ENCODE measurements around the gene ETS1. TPM values are rescaled to one million over a fixed set of nuclear protein-coding genes. Genes with fewer than 3 reads are reported as not detected.

Gene ETS1
- polyA plus RNA-seq, 1 donor from 2014 or later = 0.42 TPM

GRCh38 chr11:128550261-128550821, 37.0 kb downstream of the ETS1 start:
- Histone ChIP-seq H3F3A (ENCODE audit: insufficient read depth, low read length, poor library complexity, severe bottlenecking) (no peaks in the 10 kb centered on the region), H3K79me2 (replicated peaks; ENCODE audit: insufficient read depth, low read length) (no peaks in the 10 kb centered on the region), H3K9ac (ENCODE audit: low read length) (no peak overlapping the region), H3K4me3 (ENCODE audit: low read length) (no peak overlapping the region), H3K27me3 (ENCODE audit: insufficient read depth, low read depth, low read length) (peaks cover 90% of the 10 kb centered on the region), H4K20me1 (ENCODE audit: insufficient read depth) (no peaks in the 10 kb centered on the region), H2AFZ (ENCODE audit: low read depth, low read length) (no peak overlapping the region), H3K4me2 (ENCODE audit: low read length) (no peak overlapping the region), H3K36me3 (ENCODE audit: insufficient read depth, low read length) (no peaks in the 10 kb centered on the region), H3K27ac (ENCODE audit: low read length) (no peak overlapping the region), H3K9me2 (ENCODE audit: insufficient read depth, low read length) (no peaks in the 10 kb centered on the region), H3K9me3 (ENCODE audit: low read length) (no peaks in the 10 kb centered on the region)
- TF ChIP-seq RAD21 (conservative IDR thresholded peaks at IDR 0.05) (no peak), POLR2AphosphoS5 (IDR thresholded peaks at IDR 0.05) (no peak), MXI1 (conservative IDR thresholded peaks at IDR 0.05; ENCODE audit: poor library complexity, severe bottlenecking) (no peak)

DNA sequence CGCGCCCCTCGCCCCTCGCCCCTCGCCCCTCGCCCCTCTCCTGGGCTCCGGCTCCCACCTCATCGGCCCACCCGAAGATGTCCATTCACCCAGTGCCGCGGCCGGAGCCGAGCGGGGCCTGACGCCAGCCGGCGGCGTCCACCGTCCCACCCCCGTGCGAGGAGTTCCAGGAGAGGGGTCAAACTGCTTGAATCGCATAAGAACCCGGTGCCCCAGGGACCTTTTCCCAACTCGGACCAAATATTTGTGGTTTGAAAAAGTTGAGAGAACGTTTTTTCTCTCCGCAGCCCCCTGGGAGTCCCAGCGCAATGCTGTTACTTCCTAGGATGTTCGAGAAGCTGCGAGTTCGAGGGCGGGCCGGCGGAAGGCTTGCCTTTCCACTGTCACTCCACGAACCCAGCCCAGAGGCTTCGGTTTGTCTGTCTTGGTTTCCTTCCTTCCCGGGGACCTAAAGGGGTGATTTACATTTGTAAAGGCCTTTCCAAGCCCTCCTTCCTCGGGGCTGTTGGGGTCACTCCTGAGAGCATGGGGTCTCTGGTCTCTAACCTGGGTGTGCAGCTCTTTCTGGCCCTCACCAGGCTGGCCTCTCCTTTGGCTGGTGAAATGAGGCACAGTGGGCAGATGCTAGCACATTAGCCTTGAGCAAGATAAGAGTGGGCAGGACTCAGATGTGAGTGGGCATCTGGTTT, 38.0 kb downstream of the ETS1 start:
- no peak overlapping the region for H2AFZ ChIP-seq (ENCODE audit: low read depth, low read length)

More for the DNA sequence above, 38.0 kb downstream of the ETS1 start:
- Histone ChIP-seq H3K9me2 (ENCODE audit: insufficient read depth, low read length) (no peaks in the 10 kb centered on the region), H3K9ac (ENCODE audit: low read length) (no peak overlapping the region), H3K27ac (ENCODE audit: low read length) (no peak overlapping the region), H3K27me3 (ENCODE audit: insufficient read depth, low read depth, low read length) (peaks cover 97% of the 10 kb centered on the region), H4K20me1 (ENCODE audit: insufficient read depth) (no peaks in the 10 kb centered on the region), H3F3A (ENCODE audit: insufficient read depth, low read length, poor library complexity, severe bottlenecking) (no peaks in the 10 kb centered on the region), H3K79me2 (replicated peaks; ENCODE audit: insufficient read depth, low read length) (no peaks in the 10 kb centered on the region), H3K4me3 (ENCODE audit: low read length) (peak overlapping the region; percentile 64), H3K9me3 (ENCODE audit: low read length) (no peaks in the 10 kb centered on the region), H3K36me3 (ENCODE audit: insufficient read depth, low read length) (no peaks in the 10 kb centered on the region), H3K4me2 (ENCODE audit: low read length) (no peak overlapping the region)
- TF ChIP-seq MXI1 (conservative IDR thresholded peaks at IDR 0.05; ENCODE audit: poor library complexity, severe bottlenecking) = no peak
- TF ChIP-seq CTCF (IDR thresholded peaks at IDR 0.05; ENCODE audit: poor library complexity, severe bottlenecking) = no peak
- TF ChIP-seq SMC3 (conservative IDR thresholded peaks at IDR 0.05; ENCODE audit: poor library complexity) = no peak
- TF ChIP-seq, protein P1, sequence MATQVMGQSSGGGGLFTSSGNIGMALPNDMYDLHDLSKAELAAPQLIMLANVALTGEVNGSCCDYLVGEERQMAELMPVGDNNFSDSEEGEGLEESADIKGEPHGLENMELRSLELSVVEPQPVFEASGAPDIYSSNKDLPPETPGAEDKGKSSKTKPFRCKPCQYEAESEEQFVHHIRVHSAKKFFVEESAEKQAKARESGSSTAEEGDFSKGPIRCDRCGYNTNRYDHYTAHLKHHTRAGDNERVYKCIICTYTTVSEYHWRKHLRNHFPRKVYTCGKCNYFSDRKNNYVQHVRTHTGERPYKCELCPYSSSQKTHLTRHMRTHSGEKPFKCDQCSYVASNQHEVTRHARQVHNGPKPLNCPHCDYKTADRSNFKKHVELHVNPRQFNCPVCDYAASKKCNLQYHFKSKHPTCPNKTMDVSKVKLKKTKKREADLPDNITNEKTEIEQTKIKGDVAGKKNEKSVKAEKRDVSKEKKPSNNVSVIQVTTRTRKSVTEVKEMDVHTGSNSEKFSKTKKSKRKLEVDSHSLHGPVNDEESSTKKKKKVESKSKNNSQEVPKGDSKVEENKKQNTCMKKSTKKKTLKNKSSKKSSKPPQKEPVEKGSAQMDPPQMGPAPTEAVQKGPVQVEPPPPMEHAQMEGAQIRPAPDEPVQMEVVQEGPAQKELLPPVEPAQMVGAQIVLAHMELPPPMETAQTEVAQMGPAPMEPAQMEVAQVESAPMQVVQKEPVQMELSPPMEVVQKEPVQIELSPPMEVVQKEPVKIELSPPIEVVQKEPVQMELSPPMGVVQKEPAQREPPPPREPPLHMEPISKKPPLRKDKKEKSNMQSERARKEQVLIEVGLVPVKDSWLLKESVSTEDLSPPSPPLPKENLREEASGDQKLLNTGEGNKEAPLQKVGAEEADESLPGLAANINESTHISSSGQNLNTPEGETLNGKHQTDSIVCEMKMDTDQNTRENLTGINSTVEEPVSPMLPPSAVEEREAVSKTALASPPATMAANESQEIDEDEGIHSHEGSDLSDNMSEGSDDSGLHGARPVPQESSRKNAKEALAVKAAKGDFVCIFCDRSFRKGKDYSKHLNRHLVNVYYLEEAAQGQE (IDR thresholded peaks at IDR 0.05; ENCODE audit: borderline replicate concordance) = no peak
- no peak for TF ChIP-seq POLR2AphosphoS5 (IDR thresholded peaks at IDR 0.05)
- TF ChIP-seq TAF1 (IDR thresholded peaks at IDR 0.05; ENCODE audit: low read depth) = no peak
- TF ChIP-seq RAD21 (conservative IDR thresholded peaks at IDR 0.05) = no peak
